Activated CD4-positive, CD25-positive, alpha-beta regulatory T cell treated with anti-CD3 and anti-CD28 coated beads, Interleukin-2, amount 50 U/mL, for 16 hours (primary cell): ENCODE measurements around the gene TMEM240.
A peak's percentile ranks its signal among the peaks of the same experiment; 100 is the strongest.
"Not testable (repeated sequence)": the region's sequence is repeated elsewhere in the genome, so short reads cannot be mapped to it uniquely, and the experiment has no call there.

ENCODE experiments used
- DNase-seq: peaks from one replicate; pipeline ENCODE4 v3.0.0-alpha.2; 2020; ENCODE audit warnings: low read depth, low spot score

Gene TMEM240

DNA sequence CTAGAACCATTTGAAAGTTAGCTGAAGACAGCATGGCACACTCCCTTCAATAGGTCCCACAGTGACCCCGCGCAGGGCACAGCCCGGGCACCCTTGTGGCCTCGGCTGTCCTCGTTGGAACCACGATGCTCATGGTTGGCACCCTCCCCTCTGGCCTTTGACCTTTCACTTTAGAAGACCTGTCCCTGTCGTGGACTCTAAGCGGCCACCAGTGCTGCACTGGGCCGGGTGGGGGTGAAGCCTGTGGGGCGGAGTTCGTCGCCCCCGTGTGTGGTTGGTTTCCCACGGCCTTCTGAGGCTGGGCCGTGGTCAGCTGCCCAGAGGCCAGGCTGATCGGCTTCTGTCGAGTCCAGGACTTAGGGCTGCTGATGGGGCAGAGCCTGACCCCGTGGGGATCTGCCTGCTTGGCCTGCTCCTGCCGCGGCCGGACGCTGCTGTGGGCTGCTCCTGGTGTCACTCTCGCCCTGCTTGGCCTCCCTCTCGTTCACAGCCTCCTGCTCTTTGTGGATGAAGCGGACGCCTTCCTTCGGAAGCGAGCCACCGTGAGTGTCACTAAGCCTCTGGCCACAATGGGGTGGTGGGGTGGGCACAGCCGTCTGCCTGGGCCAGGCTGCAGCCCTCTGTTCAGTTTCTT, 15.6 kb downstream of the TMEM240 start:
- not testable (repeated sequence) for DNase-seq

DNA sequence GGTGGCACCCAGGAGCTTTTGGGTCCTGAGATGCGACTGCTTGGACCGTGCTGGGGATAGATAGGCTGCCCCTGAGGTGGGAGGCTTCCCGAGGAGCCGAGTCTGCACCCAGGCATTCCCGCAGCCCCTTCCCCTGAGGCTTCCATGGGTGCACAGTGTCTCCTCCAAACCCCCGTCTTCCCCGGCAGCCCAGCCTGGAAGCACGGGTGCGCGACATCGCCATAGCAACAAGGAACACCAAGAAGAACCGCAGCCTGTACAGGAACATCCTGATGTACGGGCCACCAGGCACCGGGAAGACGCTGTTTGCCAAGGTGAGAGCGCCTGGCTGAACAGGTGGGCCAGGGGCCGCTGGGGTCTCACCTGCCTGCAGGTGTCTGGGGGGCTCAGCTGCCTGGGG, 16.8 kb downstream of the TMEM240 start:
- not testable (repeated sequence) for DNase-seq

DNA sequence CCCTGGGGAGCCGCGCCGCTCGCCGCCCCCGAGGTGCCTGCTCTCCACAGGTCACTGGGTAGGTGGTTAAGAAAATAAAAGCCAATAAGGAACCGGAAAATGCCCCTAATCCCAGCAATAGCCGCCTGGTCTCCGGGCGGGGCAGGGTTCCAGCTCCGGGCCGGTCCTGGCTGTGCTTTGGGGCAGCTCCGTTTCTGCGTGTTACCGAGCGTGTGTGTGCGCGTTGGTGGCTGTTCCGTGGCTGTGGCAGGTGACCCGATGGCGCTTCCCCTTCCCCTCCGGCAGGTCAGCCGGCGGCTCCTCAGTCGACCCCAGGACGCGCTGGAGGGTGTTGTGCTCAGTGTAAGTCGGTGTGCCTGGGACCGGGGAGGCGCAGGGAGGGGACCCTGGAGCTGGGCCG, 17.2 kb downstream of the TMEM240 start:
- not testable (repeated sequence) for DNase-seq

DNA sequence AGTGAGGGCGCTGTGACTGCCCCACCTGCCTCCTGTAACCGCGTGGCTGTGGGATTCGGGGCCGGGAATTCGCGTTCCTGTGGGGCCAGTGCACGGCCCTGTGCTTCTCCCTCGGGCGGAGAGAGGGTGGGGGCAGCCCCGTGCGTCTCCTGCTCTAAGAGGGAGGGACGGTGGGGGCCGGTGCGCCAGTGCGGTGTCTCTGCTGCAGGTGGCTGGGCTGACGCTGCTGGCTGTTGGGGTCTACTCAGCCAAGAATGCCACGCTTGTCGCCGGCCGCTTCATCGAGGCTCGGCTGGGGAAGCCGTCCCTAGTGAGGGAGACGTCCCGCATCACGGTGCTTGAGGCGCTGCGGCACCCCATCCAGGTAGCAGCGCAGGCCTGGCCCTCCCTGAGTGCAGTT, 17.9 kb downstream of the TMEM240 start:
- DNase-seq = not testable (repeated sequence)

DNA sequence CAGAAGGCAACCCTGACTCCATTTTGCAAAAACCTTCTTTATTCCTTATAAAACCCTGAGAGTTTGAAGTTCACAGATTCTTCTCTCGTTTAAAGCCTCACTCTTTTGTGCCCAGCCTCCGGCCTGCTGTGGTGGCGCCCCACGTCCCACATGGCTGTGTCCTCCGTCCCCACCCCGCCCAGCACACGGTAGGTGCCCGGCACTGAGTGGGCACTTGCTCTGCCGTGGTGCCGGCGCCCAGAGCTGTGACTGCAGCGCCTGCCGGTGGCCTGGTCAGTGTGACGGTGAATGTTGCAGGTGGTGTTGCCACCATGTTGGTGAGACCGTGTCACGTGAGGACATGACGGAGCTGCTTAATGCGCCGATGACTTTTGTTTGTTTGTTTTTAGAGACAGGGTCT, 19.1 kb downstream of the TMEM240 start:
- no peak for DNase-seq

DNA sequence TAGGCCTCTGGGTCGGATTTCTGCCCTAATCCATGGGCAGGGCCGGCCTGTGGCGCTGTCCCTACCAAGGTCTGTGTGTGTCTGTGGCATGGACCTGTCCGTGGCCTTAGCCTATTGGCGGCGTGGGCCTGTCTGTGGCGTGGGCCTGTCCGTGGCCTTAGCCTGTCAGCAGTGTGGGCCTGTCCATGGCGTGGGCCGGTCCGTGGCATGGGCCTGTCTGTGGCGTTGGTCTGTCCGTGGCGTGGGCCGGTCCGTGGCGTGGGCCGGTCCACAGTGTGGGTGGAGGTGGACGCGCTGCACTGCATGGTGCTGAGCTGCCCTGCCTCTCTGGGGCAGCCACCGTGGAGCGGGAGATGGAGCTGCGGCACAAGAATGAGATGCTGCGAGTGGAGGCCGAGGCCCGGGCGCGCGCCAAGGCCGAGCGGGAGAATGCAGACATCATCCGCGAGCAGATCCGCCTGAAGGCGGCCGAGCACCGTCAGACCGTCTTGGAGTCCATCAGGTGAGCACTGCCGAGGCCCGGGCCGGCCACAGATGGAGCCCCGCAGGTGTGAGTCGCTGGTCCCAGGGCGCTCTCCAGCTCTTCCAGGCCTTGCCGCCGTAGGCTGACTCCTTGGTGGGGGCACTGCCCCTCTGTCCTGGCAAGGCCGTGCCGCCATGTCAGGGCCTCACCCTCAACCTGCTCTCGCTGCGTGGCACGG, 20.5 kb downstream of the TMEM240 start:
- not testable (repeated sequence) for DNase-seq

DNA sequence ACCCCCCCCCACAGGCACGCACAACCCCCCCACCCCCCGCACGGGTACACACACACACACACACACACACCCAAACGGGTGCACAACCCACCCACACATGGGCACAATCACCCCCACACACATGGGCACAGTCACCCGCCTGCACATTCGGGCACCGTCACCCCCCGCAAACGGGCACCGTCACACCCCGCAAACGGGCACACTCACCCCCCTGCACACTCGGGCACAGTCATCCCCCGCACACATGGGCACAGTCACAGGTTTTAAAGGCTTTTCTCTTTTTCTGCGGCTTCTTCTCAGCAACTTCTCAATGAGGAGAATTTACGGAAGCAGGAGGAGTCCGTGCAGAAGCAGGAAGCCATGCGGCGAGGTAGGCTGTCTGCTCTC, 21.8 kb downstream of the TMEM240 start:
- not testable (repeated sequence) for DNase-seq

DNA sequence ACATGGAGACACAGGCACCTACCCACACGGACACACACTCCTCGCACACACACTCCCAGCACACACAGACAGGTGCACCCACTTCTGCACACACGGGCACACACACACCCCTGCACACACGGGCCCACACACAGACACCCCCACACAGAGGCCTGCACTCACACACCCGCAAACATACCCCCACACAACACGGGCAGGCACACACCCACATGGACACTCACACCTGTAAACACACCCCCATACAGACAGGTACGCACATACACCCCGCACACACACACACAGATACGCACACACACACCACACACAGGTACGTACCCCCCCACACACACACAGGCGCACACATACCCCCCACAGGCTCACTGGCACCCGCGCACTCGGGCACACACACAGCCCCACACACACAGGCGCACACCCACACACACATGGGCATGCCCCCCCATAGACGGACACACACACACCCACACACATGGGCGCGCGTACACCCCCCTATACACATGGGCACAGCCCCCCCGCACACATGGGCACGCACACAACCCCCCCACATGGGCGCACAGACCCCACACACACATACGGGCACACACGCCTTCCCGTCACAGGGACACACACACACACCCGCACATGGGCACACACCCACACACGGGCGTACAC, 22.3 kb downstream of the TMEM240 start:
- DNase-seq = no peak

DNA sequence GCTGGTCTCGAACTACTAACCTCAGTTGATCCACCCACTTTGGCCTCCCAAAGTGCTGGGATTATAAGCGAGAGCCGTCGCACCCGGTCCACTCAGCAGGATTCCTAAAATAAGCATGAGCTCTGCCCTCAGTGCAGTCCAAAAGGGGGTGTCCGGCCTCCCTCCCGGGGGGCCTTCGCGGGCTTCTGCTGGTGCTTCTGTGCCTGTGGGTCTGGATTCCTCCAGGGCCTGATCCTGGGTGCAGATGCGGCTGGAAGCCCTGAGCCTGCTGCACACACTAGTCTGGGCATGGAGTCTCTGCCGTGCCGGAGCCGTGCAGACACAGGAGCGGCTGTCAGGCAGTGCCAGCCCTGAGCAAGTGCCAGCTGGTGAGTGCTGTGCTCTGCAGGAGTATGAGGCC, 23.5 kb downstream of the TMEM240 start:
- not testable (repeated sequence) for DNase-seq

DNA sequence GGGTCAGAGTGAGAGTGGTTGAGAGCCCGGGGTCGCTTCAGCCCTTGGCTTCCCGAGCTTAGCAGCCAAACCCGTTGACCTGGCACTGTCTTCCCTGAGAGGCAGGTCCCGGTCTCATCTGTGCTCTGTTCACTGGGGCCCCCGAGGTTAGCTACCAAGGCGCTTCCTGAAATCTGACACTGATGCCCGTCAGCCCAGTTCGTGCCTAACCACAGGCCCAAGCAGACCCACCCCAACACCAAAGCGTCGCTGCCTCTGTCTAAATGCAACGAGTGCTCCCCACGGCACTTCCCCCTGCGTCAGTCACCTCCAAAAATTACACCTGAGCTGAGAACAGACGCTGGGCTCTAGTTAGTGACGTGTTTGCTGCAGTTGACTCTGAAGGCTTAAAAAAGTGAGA, 26.0 kb downstream of the TMEM240 start:
- not testable (repeated sequence) for DNase-seq

DNA sequence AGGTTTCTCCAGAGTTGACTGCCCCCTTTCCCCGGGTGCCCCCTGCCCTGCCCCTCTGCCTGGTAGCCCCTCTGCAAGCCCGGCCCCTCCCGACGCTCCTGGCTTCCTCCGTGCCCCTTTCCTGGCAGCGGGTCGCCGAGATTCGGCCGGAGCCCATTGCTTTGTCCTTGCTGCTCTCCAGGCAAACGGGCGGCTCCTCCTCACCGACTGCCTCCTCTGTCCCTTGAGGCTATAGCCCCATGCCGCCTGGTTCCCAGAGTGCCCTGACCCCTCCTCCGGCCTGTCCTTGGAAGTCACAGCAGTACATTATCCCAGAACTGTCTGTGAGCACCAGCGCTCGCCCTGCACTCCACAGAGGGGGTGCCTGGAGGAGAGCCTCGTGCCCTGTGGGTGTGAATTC, 26.7 kb downstream of the TMEM240 start:
- not testable (repeated sequence) for DNase-seq

DNA sequence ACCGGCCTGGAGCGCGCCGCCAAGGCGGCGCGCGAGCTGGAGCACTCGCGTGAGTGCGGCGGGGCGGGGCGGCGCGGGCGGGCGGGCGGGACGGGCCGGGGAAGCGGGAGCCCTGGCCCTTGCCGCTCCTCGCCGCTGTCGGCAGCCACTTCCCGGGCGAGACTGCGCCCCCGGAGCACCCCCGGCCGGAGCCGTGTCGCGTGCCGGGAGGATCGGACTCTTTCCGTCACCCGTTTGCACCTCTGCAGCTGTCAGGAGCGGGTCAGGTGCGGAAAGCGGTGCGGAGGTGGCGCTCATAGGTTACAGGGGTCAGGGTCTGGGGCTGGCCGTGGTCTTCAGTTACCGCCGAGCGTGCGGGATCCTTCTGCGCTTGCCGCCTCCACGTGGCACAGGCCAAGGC, 28.0 kb downstream of the TMEM240 start:
- not testable (repeated sequence) for DNase-seq

DNA sequence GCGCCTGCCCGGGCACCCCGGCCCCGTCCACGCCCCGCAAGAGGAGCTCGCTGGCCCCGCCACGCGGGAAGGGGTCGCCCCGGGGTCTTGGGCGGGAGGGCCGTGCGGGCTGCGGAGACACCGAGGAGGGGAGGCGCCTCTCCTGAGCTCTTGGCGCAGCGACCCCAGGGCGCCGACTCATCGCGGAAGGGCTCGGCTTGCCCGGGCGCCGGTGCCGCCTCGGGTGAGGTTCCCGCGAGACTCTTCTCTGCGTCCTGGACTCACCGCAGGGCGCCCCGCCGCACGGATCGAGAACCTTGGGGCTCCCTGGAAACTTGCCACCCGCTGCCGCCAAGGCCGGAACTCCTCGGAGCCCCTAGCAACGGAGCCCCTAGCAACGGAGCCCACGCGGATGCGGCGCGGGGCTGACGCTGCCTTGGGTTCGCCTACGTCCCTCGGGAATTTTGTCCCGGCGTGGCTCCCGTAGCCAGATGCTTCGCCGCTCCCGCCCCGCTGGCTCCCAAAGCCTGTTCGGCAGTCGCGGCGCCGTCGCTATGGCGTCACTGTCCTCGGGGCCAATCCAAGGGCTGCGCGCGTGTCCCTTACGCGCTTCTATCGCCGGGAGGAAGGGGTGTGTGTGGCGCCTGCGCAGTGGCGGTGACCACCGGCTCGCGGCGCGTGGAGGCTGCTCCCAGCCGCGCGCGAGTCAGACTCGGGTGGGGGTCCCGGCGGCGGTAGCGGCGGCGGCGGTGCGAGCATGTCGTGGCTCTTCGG, 28.7 kb downstream of the TMEM240 start, which contains the start of gene ATAD3A:
Gene ATAD3A, plus strand, starts transcription at position 630 of the 753 bp plus-strand sequence. Its CDS starts 107 bp downstream, at position 737.
- DNase-seq = peak; percentile 91

DNA sequence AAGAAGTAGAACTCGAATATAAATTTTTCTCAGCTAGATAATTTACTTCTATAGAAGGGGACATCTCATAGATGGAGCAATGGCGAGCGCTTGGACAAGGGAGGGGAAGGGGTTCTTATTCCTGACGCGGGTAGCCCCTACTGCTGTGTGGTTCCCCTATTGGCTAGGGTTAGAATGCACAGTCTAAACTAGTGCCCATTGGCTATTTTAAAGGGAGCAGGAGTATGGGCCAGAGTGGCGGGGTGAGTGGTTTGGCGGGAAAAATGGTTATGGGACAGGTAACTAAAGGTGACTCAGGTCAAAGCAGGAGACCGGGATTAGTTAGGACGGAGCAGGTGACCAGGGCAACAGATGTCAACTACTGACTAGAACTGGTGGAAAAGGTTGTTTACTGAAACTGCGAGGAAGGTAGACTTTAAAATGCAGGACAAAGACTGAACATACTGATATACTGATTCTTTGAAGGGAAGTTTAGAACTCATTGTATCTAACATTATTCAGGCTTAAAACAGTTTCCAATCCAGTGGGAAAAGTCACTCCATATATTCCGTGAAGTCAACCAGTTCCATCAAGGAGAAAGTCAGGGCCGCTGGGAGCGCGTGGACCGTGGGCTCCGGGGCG, 29.4 kb downstream of the TMEM240 start:
- no peak for DNase-seq

DNA sequence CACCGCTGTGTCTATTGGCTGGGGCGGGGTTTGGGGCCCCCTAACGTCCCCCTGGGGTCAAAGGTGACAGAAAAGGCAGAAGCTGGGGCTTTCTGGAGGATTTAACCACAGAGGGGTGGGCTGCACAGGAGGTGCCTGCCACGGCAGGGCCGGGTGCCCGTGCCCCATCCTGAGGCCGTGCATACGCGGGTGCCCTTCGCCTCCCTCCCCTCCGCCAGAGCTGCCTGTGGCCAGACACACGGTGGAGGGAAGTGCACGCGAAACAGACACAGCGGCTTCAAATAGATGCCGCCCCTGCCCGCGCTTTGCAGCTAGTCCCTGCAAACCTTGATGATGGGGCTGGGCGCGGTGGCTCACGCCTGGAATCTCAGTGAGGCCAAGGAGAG, 31.0 kb downstream of the TMEM240 start:
- not testable (repeated sequence) for DNase-seq

DNA sequence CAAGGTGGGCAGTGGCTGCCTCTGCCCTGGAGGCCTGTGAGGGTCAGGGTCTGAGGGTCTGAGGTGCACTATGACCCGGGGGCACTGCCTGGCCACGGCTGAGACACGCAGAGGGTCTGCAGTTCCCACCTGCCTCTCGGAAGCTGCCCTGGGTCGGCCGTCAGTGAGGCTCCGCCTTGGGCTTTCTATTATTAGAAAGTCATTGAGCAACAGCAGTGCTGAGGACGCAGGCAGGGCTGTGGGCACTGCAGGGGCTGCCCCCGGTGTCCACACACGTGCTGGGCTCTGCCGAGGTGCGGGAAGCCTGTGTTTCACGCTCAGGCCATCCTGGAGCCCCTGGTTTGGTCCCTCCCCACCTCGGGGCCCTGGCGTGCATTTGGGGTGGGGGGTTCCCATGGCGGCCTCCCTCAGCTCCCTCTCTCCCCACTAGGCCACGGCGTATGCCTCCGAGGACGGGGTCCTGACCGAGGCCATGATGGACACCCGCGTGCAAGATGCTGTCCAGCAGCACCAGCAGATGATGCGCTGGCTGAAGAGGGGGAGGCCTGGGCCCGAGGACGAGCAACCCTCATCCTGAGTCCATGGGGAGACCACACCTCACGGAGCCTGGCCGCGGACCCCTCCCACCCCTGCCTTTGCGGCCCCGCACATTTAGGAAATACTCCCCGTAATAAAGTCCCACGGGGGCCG, 31.5 kb downstream of the TMEM240 start:
- not testable (repeated sequence) for DNase-seq

DNA sequence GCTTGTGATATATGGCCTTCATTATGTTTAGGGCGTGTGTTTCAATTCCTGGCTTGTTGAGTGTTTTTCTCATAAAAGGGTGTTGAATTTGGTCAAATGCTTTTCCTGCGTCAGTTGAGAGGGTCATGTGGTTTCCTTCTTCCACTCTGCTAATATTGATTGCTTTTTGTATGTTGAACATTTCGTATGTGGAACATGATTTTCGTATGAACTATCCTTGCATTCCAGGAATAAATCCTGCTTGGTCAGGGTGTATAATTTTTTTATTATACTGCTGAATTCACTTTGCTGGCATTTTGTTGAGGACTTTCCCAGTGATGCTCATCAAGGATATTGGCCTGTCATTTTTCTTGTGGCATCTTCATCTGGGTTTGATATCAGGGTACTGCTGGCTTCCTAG, 33.1 kb downstream of the TMEM240 start:
- DNase-seq = no peak

DNA sequence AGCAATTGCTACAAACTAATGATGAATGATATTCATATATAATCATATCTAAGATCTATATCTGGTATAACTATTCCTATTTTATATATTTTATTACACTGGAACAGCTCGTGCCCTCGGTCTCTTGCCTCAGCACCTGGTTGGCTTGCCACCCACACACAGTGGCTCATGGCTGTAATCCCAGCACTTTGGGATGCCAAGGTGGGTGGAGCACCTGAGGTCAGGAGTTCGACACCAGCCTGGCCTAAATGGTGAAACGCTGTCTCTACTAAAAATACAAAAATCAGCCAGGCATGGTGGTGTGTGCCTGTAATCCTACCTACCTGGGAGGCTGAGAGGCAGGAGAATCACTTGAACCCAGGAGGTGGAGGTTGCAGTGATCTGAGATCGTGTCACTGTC, 34.6 kb downstream of the TMEM240 start:
- DNase-seq = not testable (repeated sequence)

DNA sequence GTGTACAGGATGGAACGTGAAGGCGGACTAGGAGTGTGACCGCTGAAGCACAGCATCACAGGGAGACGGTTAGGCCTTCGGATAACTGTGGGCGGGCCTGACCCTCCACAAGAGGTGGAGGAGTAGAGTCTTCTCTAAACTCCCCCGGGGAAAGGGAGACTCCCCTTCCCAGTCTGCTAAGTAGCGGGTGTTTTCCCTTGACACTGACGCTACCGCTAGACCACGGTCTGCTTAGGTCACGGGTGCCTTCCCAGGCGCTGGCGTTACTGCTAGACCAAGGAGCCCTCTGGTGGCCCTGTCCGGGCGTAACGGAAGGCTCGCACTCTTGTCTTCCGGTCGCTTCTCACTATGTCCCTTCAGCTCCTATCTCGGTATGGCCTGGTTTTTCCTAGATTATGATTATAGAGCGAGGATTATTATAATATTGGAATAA, 35.0 kb downstream of the TMEM240 start:
- DNase-seq = not testable (repeated sequence)

DNA sequence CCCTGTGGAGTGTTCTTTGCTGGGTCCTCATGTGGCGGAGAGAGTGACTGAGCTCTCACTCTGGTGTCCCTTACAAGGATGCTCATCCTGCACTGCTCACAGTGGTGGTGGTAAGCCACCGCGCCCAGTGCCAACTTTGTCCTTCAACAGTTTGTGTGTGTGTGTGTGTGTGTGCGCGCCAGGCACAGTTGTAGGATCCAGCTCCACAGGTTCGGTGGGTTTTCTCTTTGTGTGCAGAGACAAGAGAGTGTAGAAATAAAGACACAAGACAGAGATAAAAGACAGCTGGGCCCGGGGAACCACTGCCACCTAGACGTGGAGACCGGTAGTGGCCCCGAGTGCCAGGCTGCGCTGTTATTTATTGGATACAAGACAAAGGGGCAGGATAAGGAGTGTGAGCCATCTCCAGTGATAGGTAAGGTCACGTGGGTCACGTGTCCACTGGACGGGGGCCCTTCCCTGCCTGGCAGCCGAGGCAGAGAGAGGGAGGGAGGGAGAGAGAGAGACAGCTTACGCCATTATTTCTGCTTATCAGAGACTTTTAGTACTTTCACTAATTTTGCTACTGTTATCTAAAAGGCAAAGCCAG, 35.6 kb downstream of the TMEM240 start:
- DNase-seq = peak; percentile 47
